A204.1 (cell line): ENCODE data around the gene COQ8B.
"Not testable (repeated sequence)": the region's sequence is repeated elsewhere in the genome, so short reads cannot be mapped to it uniquely, and the experiment has no call there.

Source experiments
- FAIRE-seq: peaks from 2 replicates; lab custom pipeline; 2012; peaks lifted over from hg19 to GRCh38; lab: Jason Lieb, UNC

Gene COQ8B

GRCh38 chr19:40716482-40717324 lies at the start of gene COQ8B, which contains the start of gene ITPKC:
TSS of gene COQ8B (minus strand) at chr19:40716886. CDS start at chr19:40714632, 2,254 bp downstream.
TSS of gene ITPKC (plus strand) at chr19:40717112. CDS start at chr19:40717136, 24 bp downstream.
- FAIRE-seq, result peak; percentile 93

DNA sequence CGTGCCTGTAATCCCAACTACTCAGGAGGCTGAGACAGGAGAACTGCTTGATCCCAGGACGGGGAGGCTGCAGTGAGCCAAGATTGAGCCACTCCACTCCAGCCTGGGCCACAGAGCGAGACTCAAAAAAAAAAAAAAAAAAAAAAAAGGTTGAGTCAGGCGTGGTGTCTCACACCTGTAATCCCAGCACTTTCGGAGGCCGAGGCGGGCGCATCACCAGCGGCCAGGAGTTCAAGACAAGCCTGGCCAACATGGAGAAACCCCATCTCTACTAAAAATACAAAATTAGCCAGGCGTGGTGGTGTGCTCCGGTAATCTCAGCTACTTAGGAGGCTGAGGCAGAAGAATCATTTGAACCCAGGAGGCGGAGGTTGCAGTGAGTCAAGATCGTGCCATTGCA lies 49.7 kb upstream of the COQ8B start:
- not testable (repeated sequence) for FAIRE-seq

DNA sequence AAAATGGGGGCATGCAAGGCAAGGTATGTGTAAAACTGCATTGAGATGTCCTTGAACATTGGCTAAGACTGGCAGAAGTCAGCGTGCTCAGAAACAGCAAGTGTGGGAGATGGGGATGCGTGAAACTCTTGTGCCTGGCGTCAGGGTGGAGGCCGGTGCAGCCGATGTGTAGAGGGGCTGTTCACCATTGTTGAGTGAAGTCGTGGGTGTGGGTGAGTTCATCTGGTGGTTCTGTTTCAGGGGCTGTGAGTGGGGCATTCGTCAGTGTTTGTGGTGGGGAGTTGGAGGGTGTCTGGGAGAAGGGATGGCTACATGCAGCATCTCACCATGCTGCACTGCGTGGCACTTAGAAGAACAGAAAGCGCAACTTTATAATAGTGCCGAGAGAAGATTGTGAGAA lies 47.3 kb upstream of the COQ8B start:
- no peak for FAIRE-seq

DNA sequence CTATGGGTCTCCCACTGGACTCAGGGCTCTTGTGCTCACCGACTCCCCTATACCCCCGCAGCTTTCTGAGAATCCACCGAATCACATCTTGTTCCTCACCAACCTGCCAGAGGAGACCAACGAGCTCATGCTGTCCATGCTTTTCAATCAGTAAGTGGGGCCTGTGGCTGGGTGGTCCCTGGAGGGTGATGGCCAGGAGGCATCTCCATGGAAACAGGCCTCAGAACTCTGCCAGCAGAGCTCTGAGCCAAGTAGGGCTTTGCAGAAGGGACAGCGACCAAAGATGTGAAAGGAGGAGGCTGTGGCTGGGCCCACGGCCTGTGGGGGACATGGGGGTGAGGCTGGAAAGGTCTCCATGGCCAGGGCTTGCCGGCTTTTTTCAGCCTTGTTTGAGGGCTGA lies 46.8 kb upstream of the COQ8B start:
- FAIRE-seq, result no peak

- no peak for FAIRE-seq
These were observed 46.2 kb upstream of the COQ8B start for GRCh38 chr19:40762754-40763470.

DNA sequence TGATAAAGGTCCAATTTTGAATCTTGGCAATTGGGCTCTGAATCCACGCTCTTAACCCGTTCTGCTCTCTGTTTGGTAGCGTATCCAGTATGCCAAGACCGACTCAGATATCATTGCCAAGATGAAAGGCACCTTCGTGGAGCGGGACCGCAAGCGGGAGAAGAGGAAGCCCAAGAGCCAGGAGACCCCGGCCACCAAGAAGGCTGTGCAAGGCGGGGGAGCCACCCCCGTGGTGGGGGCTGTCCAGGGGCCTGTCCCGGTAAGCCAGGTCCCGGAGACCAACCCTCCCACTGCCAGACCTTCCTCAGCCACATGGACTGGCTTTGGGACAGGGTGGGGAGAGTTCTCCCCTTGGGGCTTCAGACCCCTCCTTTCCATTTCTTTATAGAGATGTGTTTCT lies 42.7 kb upstream of the COQ8B start:
- FAIRE-seq, result no peak

DNA sequence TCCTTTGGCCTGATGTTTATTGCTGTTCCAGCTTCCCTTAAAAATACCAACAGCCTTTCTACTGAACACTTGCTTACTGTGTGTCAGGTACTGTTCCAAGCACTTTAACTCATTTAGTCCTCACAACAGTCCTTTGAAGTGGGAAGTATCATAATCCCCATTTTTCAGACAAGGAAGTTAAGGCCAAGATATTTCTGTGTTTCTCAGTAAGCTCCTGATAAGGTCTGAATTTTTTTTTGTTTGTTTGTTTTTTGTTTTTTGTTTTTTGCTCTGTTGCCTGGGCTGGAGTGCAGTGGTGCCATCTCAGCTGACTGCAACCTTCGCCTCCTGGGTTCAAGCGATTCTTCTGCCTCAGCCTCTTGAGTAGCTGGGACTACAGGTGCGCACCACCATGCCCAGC lies 41.8 kb upstream of the COQ8B start:
- FAIRE-seq, result no peak

- no peak for FAIRE-seq
These were observed 39.9 kb upstream of the COQ8B start for GRCh38 chr19:40756502-40757110.

GRCh38 chr19:40755791-40756190 lies 39.1 kb upstream of the COQ8B start:
- no peak for FAIRE-seq

GRCh38 chr19:40755248-40755624 lies 38.5 kb upstream of the COQ8B start:
- no peak for FAIRE-seq

DNA sequence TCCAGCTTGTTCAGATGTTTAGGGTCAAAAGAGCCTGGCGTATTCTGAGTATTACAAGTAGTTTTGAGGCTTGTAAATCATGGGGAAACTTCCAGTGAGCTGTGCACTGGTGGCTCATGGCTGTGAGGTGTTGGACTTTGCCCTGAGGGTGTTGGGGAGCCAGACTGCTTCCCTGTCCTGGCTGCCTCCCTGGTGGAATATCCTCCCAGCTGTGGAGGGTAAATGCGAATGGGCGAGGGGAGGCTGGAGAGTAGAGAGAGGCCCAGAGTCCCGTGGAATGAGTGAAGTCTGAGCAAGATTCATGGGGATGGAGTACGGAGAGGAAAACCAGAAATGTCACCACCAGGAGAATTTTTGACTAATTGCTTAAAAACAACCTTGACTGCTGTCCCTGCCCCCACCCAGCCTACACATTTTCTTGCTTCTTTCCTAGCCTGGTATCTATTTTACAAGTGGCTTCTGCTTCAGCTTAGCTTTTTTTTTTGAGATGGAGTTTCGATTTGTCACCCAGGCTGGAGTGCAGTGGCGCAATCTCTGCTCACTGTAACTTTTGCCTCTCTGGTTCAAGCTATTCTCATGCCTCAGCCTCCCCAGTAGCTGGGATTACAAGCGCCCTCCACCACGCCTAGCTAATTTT lies 38.0 kb upstream of the COQ8B start:
- no peak for FAIRE-seq

DNA sequence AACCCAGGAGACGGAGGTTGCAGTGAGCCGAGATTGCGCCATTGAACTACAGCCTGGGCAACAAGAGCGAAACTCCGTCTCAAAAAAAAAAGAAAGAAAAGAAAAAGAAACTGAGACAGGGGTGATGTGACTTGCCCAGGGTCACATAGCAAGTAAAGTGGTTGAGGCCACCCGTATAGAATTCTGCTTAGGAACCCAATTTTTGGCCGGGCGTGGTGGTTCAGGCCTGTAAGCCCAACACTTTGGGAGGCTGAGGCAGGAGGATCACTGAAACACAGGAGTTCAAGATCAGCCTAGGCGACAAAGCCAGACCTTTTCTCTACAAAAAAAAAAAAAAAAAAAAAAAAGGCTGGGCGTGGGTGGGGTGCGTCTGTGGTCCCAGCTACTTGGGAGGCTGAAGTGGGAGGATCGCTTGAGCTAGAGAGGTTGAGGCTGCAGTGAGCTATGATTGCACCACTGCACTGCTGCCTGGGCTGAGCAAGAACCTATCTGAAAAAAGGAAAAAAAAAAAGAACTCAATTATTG lies 35.6 kb upstream of the COQ8B start:
- no peak for FAIRE-seq

DNA sequence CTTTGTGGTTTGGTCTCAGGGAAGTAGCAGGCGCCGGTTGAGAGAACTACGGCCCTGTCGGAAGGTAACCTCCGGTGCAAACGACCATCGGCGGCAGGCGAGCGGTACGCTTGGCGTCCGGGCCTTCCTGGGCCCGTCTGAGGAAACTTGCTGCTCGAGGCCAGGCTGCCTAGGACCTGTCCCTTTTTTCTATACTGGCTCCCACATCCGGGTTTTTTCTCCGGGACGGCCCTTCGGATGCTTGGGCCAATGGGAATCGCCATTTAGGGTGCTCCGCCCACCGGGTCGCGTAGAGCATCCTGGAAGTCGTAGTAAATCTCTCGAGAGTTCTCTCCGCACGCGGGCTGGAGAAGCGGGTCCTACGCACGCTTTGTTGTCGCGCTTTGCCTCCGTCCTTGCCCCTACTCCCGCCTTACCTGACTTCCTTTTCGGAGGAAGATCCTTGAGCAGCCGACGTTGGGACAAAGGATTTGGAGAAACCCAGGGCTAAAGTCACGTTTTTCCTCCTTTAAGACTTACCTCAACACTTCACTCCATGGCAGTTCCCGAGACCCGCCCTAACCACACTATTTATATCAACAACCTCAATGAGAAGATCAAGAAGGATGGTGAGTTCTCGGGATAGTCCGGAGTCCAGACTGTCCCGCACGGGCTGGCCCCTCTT lies 34.3 kb upstream of the COQ8B start, which contains the start of gene SNRPA:
SNRPA (plus strand) TSS at position 330 of the 664 bp plus-strand sequence; CDS start at position 536, 206 bp downstream.
- peak; percentile 83 for FAIRE-seq

- FAIRE-seq, result peak; percentile 99
These were observed 33.6 kb upstream of the COQ8B start, which contains the start of gene ACTMAP for GRCh38 chr19:40750058-40750873. TSS of gene ACTMAP (minus strand) at chr19:40750477. CDS start at chr19:40749803, 674 bp downstream.

GRCh38 chr19:40747536-40747935 lies 30.9 kb upstream of the COQ8B start:
- no peak for FAIRE-seq

GRCh38 chr19:40745402-40745780 lies 28.7 kb upstream of the COQ8B start:
- no peak for FAIRE-seq

DNA sequence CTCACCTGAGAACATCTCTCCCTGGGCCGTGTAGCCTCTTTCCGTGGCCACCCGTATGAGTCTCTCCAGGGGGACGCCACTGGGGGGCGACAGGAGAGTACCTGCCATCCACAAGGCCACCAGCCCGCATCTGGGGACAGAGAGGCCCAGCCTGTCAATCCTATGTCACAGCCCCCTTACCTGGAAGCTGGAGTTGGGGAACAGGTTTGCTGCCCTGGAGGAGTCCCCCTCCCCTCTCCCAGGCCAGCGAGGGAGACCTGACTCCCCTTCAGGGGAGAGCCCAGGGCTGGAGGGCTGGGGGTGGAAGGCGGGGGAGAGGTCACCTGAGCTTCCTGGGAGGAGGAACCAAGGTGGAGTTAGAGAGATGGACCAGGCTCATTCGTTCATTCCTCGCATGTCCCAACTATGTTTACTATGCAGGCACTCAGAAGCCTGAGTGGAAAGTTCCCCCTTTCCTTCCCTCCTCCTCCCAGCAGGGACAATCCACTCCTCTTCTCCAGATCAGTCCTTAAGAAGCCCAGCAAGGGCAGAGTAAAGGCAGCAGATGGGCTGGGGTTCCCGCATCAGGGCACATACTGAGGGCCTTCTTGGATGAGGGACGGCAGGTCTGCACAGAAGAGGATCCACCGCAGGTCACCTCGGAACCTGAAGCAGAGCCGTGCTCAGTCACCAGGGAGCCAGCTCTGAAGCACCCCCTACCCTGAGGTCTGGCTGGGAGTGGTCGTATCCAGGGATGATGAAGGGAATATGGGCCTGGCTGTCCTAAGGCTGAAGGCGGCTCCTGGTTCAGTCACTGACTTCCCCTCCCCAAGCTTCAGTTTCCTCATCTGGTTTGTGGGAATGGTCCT lies 28.1 kb upstream of the COQ8B start:
- FAIRE-seq, result no peak

GRCh38 chr19:40743926-40744325 lies 27.2 kb upstream of the COQ8B start:
- FAIRE-seq, result no peak

DNA sequence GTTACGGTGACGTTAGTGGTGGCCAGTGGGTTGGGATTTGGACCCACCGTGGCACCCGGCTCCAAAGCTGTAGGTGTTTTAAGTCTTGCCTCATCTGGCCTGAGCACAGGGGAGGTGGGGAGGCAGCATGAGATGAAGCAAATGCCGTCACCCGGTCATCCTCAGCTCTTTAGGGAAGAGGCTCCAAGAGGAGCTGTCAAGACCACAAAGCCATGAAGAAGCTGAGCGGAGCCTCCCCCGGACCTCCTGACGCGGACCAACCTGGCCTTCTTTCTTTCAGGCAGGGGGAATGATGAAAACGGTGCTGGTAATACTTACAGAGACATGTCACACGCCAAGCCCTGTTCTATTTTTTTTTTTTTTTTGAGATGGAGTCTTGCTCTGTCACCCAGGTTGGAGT lies 26.2 kb upstream of the COQ8B start:
- no peak for FAIRE-seq

GRCh38 chr19:40742477-40742876 lies 25.8 kb upstream of the COQ8B start:
- FAIRE-seq, result no peak
